GM10266 (cell line): ENCODE results near the gene PCDH9.

Experiments
- DNase-seq: peaks from one replicate; pipeline ENCODE4 v3.0.0; 2012; ENCODE audit errors: extremely low spot score
- CTCF ChIP-seq: IDR thresholded peaks from 2 replicates; pipeline ENCODE4 v1.5.1; 2012; ENCODE audit warnings: mild to moderate bottlenecking, low read depth; ENCODE audit not compliant: control insufficient read depth, insufficient read depth; ENCODE audit errors: missing control alignments

Gene PCDH9

DNA sequence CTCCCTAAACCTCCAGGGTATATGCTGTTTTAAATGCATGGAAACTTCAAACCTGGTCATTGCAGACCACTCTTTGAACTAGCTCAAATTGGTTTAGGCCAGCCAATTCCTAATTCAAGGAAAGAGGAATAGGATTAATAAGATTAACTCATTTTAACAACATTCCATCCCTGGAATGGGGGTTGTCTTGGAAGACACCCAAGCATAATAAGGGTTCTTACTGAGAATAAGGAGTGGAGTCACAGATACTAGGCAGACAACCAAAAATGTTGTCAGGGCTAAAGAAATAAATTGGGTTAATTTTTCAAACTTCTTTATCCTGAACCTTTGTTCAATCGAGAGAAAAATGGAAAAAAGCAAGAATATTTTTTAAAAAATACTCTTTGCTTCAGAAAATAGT lies 186.2 kb downstream of the PCDH9 start:
- no peak for DNase-seq
- TF ChIP-seq CTCF = no peak

GRCh38 chr13:67042556-67042955 lies 187.6 kb downstream of the PCDH9 start:
- TF ChIP-seq CTCF = no peak
- DNase-seq = no peak

DNA sequence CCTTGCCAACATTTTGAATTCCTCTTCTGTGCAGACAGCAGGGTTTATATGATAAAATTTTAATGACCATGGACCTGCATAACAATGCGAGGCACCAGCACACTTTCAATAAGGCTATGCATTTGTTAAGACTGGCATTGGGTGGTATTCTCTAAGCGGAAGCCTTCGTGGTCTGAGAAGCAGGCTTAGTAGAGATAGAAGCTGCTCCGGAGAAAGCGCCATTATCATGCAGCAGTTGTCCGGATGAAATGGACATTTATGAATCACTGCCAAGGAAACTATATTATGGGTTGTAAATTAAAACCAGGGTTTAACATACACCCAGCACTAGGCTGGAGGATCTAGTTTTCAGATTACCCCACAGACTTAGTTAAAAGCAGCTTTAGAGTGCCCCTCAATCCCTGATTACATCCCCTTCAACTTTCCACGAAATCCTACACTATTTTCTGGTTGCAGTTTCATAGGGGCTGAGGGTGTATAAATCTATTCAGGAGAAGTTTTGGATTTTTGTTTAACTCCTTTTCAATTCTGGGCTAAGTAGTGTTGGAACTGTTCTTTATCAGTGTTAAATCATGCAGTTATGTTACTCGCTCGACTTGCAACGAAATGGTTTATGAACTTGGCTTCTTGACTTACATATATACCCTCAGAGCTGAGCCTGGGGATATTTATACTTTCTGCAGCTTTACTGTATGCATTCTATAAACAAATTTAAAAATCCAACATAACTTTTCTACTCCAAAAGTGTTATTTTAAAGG lies 193.3 kb downstream of the PCDH9 start:
- DNase-seq = no peak
- TF ChIP-seq CTCF = no peak

DNA sequence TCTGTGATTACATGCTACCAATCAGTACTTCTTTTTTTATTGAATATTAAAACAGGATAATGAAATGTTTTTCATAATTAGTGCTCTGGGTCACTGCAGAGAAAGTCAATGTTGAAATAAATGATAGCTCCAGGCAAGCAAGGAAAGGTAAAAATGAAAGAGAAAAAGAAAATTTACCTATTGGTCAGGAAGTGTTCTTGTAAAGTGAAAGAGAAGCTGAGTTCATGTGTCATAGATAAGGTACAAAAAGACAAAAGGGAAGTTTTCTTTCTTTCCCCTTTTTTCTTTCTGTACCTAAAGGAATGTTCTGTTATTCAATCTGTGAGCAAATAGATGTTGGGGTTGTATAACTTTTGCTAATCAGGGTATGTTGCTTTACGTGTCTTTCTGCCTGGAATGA lies 197.0 kb downstream of the PCDH9 start:
- no peak for DNase-seq
- TF ChIP-seq CTCF = no peak

DNA sequence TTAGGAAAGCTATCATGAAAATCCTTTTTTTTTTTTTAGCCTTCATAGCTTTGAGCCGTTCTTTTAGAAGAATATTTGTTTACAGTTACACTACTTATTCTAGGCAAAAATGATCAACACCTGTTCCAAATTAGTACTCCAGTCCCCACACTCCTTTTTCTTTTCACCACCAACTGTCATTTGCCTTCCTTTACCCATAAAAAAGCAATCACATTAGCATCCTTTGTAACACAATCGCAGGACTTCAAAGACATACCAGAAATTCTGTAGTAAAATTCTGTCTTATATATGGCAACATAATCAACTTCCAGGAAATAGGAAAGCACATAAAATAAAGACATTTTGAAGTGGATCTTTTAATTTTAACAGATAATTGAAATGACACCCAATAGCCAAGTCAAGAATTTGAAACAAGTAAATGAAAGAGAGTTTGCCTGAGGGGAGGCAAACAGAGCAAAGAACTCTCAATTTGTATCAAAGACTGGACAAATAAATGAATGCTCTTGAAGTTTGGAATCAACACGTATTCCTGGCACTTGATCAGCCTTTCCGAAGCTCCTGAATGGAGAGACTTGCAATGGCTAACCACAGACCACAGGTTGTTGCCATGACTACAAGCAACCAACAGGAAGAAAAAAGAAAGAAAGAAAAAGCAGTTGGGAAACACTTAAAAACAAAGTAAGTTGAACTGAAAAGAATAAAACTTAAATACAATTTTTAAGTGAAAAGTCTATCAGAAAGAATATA lies 206.8 kb downstream of the PCDH9 start:
- DNase-seq = no peak
- TF ChIP-seq CTCF = no peak

DNA sequence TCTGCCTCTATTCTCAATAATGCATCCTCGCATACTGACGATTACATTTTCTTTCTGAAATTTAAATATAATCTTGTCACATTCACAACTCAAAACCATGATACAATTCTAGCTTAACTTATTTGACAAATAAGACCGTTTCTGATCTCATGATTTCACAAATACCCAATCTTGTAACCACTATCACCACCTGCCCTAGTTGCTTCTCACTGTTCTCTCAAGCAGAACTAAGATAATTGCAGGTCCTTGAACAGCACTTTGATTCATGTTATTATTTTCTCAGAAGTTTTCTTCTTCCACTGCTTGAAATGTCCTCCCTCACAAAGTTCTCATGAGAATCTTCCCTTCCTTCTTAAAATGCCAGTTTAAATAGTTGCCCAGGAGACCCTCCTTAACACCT lies 211.4 kb downstream of the PCDH9 start:
- no peak for TF ChIP-seq CTCF

DNA sequence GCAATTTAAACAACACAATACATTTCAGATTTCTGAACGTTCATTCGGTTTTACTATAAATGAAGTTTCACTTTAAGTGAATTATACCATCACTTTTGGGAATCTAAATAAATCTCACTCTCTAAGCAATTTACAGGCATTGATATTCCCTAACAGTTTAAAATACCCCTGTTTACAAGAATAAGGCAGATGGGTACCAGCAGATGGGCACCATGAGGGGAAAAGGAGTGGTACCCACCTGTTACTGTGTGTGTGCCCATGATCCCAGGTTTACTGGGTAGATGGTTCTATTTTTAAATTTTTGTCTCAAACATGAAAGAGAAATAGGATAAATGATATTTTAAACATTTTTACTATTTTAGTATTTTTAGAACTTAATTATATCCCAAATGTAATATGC lies 212.9 kb downstream of the PCDH9 start:
- DNase-seq = no peak
- no peak for TF ChIP-seq CTCF

More for the DNA sequence above, 211.4 kb downstream of the PCDH9 start:
- DNase-seq = no peak
